Mesendoderm (in vitro differentiated cells): Measurements from ENCODE around the gene CTNND2.

Source experiments
- DNase-seq: peaks from one replicate; pipeline ENCODE4 v3.0.0; 2013
- H2AK5ac ChIP-seq: 2 replicates; pipeline ENCODE4 v1.6.1; 2013; ENCODE audit warnings: low read length, inconsistent platforms
- H2BK120ac ChIP-seq: 2 replicates; pipeline ENCODE4 v1.6.1; 2013; ENCODE audit warnings: low read depth, mild to moderate bottlenecking, low read length, moderate library complexity, mixed read lengths
- H2BK15ac ChIP-seq: replicated peaks from 2 replicates; pipeline ENCODE4 v1.6.1; 2013; ENCODE audit warnings: low read depth, mild to moderate bottlenecking, moderate library complexity
- H2BK5ac ChIP-seq: 2 replicates; pipeline ENCODE4 v1.6.1; 2013; ENCODE audit warnings: low read length, inconsistent platforms
- H3K18ac ChIP-seq: 2 replicates; pipeline ENCODE4 v1.6.1; 2013; ENCODE audit warnings: mild to moderate bottlenecking, low read length, mixed read lengths
- H3K23ac ChIP-seq: one replicate; pipeline ENCODE4 v1.6.1; 2013; ENCODE audit warnings: low read length
- H3K27ac ChIP-seq: 2 replicates; pipeline ENCODE4 v1.5.1; 2013; ENCODE audit warnings: low read depth, mild to moderate bottlenecking, inconsistent platforms, low read length, moderate library complexity
- H3K27me3 ChIP-seq: 2 replicates; pipeline ENCODE4 v1.6.1; 2013; ENCODE audit warnings: low read length, control low read depth, mild to moderate bottlenecking, inconsistent platforms; ENCODE audit not compliant: insufficient read depth, poor library complexity
- H3K36me3 ChIP-seq: 2 replicates; pipeline ENCODE4 v1.6.1; 2013; ENCODE audit warnings: low read length, inconsistent platforms; ENCODE audit not compliant: control insufficient read depth, insufficient read depth
- H3K4ac ChIP-seq: one replicate; pipeline ENCODE4 v1.6.1; 2013; ENCODE audit warnings: low read depth, mild to moderate bottlenecking, low read length, moderate library complexity
- H3K4me1 ChIP-seq: 2 replicates; pipeline ENCODE4 v1.6.1; 2013; ENCODE audit warnings: low read depth, low read length, inconsistent platforms; ENCODE audit not compliant: control insufficient read depth
- H3K4me2 ChIP-seq: 2 replicates; pipeline ENCODE4 v1.6.1; 2013; ENCODE audit warnings: low read length
- H3K4me3 ChIP-seq: 2 replicates; pipeline ENCODE4 v1.5.1; 2013; ENCODE audit warnings: mild to moderate bottlenecking, low read length
- H3K56ac ChIP-seq: one replicate; pipeline ENCODE4 v1.6.1; 2013; ENCODE audit warnings: low read length
- H3K79me1 ChIP-seq: 2 replicates; pipeline ENCODE4 v1.6.1; 2013; ENCODE audit warnings: low read length, inconsistent platforms
- H3K79me2 ChIP-seq: 2 replicates; pipeline ENCODE4 v1.6.1; 2013; ENCODE audit warnings: mild to moderate bottlenecking, low read length; ENCODE audit not compliant: control insufficient read depth, insufficient read depth
- H3K9ac ChIP-seq: 2 replicates; pipeline ENCODE4 v1.6.1; 2013; ENCODE audit warnings: low read length, inconsistent platforms
- H4K5ac ChIP-seq: one replicate; pipeline ENCODE4 v1.6.1; 2013; ENCODE audit warnings: low read length
- H4K8ac ChIP-seq: one replicate; pipeline ENCODE4 v1.6.1; 2013; ENCODE audit warnings: low read depth, mild to moderate bottlenecking, control low read depth, low read length, moderate library complexity
- WGBS: extraction: QIAGEN DNeasy Blood & Tissue Kit; methylation state at CpG from one replicate; pipeline ENCODE4 v1.1.7; 2013; ENCODE audit warnings: low lambda C conversion rate, missing lambda C conversion rate; ENCODE audit not compliant: insufficient coverage; ENCODE audit errors: extremely low coverage; 5-methylcytosine and 5-hydroxymethylcytosine counted together

CTNND2 gene

DNA sequence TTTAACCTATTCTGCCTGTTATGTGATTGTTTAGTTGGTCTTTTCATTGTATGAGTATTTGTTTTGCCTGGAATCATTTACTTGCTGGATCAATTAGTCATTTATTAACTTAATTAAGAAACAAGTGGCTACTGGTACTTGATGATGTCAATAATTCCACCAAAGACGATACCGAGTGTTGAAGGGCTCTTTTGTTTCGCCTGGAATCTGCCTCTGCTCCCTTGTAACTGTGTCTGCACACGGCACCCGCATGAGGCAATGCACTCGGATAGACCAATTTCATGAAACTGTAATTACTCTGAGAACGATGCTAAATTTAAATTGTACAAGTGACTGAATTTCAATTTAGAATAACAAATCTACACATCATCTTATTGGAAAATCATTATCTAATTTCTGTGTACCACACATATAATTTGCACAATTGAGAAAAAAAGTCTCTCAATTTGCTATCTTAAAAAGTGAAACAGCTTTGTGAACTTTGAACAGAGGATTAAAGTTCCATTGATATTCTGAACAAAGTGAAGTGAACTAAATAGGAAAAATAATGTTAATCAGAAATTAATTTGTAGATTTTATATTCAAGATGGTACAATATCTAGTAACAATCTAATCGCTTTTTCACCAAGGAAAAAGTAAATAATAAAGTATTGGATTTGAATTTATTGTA is 143.2 kb downstream of the CTNND2 start:
- no peak for DNase-seq
- H3K4me3 ChIP-seq = no peak overlapping the region
- H3K4ac ChIP-seq = no peak overlapping the region
- H3K18ac ChIP-seq = no peak overlapping the region
- no peak overlapping the region for H2BK15ac ChIP-seq
- H3K4me2 ChIP-seq = no peak overlapping the region
- no peaks in the 10 kb centered on the region for H3K27me3 ChIP-seq
- no peak overlapping the region for H3K9ac ChIP-seq
- H3K79me2 ChIP-seq = no peaks in the 10 kb centered on the region
- H2BK120ac ChIP-seq = no peak overlapping the region
- H2AK5ac ChIP-seq = no peak overlapping the region
- no peak overlapping the region for H2BK5ac ChIP-seq
- H3K79me1 ChIP-seq = no peaks in the 10 kb centered on the region
- H3K36me3 ChIP-seq = no peaks in the 10 kb centered on the region
- H4K8ac ChIP-seq = no peak overlapping the region
- WGBS = no CpG with 5 or more reads among the region's 8 CpGs
- no peak overlapping the region for H3K27ac ChIP-seq
- no peaks in the 10 kb centered on the region for H3K4me1 ChIP-seq
- H4K5ac ChIP-seq = no peak overlapping the region
- H3K23ac ChIP-seq = no peak overlapping the region
- no peak overlapping the region for H3K56ac ChIP-seq

- Histone ChIP-seq H4K5ac (no peak overlapping the region), H4K8ac (no peak overlapping the region), H3K27ac (no peak overlapping the region), H3K4me3 (no peak overlapping the region), H3K4me2 (no peak overlapping the region), H3K23ac (no peak overlapping the region), H3K4me1 (no peaks in the 10 kb centered on the region), H3K27me3 (no peaks in the 10 kb centered on the region), H2AK5ac (no peak overlapping the region), H3K9ac (no peak overlapping the region), H2BK120ac (no peak overlapping the region), H3K36me3 (no peaks in the 10 kb centered on the region), H3K18ac (no peak overlapping the region), H3K56ac (no peak overlapping the region), H2BK15ac (no peak overlapping the region), H3K79me2 (no peaks in the 10 kb centered on the region), H3K4ac (no peak overlapping the region), H3K79me1 (no peaks in the 10 kb centered on the region), H2BK5ac (no peak overlapping the region)
- no peak for DNase-seq
- WGBS = no CpG with 5 or more reads among the region's 1 CpG
Measured at GRCh38 chr5:11758321-11758720, 145.9 kb downstream of the CTNND2 start.

DNA sequence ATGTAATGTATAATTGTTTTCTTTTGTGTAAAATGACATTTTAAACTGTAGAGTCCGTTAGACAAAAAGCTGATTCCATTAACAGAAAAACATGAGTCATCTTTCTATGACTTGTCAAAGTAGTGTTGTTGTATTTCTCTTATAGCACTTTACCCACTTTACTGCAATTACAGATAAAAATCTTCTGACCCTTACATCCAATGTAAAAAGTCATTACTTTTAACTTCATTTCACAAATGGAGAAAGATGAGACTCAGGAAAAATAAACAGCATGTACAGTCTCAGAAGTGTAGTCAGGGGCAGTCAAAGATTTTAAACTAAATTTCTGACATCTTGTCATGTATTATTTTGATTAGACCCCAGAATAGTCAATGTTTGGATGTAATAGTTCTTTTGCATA is 146.6 kb downstream of the CTNND2 start:
- H3K56ac ChIP-seq = no peak overlapping the region
- no peak overlapping the region for H2BK15ac ChIP-seq
- no peak for DNase-seq
- H3K23ac ChIP-seq = no peak overlapping the region
- no peak overlapping the region for H3K4me3 ChIP-seq
- no peak overlapping the region for H3K4ac ChIP-seq
- no peak overlapping the region for H4K8ac ChIP-seq
- no peak overlapping the region for H3K27ac ChIP-seq
- H2BK120ac ChIP-seq = no peak overlapping the region
- H3K79me2 ChIP-seq = no peaks in the 10 kb centered on the region
- H3K79me1 ChIP-seq = no peaks in the 10 kb centered on the region
- H3K18ac ChIP-seq = no peak overlapping the region
- H3K9ac ChIP-seq = no peak overlapping the region
- H3K4me1 ChIP-seq = no peaks in the 10 kb centered on the region
- no peak overlapping the region for H2BK5ac ChIP-seq
- no peaks in the 10 kb centered on the region for H3K27me3 ChIP-seq
- no peaks in the 10 kb centered on the region for H3K36me3 ChIP-seq
- H4K5ac ChIP-seq = no peak overlapping the region
- no CpG with 5 or more reads among the region's 1 CpG for WGBS
- H2AK5ac ChIP-seq = no peak overlapping the region
- no peak overlapping the region for H3K4me2 ChIP-seq

DNA sequence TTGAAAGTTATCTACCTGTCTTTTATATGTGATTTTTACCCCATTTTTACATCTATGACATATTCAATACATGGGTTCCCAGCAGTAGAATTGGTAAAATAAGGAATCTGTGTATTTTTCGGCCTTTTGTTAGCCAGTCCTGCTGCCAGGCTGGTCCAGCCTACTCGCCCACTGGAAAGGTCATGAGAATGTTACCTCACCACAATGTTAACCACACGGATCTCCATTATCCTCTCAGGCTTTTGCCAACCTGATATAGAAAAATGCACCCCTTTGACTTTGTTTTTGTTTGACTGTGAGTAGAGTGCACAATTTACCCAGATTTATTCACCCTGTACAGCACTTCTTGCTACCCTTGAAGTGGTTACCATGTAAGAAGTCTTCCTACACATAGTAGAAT is 167.2 kb downstream of the CTNND2 start:
- no peak overlapping the region for H3K56ac ChIP-seq

DNA sequence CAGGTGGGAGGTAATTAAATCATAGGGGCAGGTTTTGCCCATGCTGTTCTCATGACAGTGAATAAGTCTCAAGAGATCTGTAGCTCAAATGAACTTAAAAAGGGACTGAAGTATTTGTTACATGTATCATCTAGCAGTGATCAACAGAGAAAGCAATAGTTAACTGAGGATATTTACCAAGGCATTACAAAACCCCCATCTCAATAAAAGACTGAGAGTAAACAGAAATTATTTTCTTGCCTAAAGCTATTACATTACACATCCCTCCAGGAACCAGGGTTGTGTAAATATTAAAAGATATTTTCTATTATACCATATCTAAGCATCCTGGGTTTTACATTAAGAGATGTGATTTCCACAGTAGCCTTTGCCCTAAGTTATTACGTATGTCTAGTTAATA is 169.9 kb downstream of the CTNND2 start:
- H2BK120ac ChIP-seq = no peak overlapping the region
- H3K4me2 ChIP-seq = no peak overlapping the region
- H3K27me3 ChIP-seq = no peaks in the 10 kb centered on the region
- no peak overlapping the region for H4K5ac ChIP-seq
- no peak overlapping the region for H3K27ac ChIP-seq
- no peak overlapping the region for H3K18ac ChIP-seq
- H3K4me1 ChIP-seq = no peaks in the 10 kb centered on the region
- H3K9ac ChIP-seq = no peak overlapping the region
- H3K79me2 ChIP-seq = no peaks in the 10 kb centered on the region
- H3K36me3 ChIP-seq = no peaks in the 10 kb centered on the region
- no peak overlapping the region for H2AK5ac ChIP-seq
- no peak overlapping the region for H3K23ac ChIP-seq
- no peak for DNase-seq
- no peak overlapping the region for H2BK15ac ChIP-seq
- no peaks in the 10 kb centered on the region for H3K79me1 ChIP-seq
- WGBS = no CpG with 5 or more reads among the region's 1 CpG
- H3K56ac ChIP-seq = no peak overlapping the region
- H4K8ac ChIP-seq = no peak overlapping the region
- H3K4ac ChIP-seq = no peak overlapping the region
- H2BK5ac ChIP-seq = no peak overlapping the region
- no peak overlapping the region for H3K4me3 ChIP-seq

More for the DNA sequence above, 167.2 kb downstream of the CTNND2 start:
- Histone ChIP-seq H3K36me3 (no peaks in the 10 kb centered on the region), H2BK120ac (no peak overlapping the region), H3K9ac (no peak overlapping the region), H3K23ac (no peak overlapping the region), H3K4ac (no peak overlapping the region), H2BK15ac (no peak overlapping the region), H4K5ac (no peak overlapping the region), H3K18ac (no peak overlapping the region), H4K8ac (no peak overlapping the region), H3K27ac (no peak overlapping the region), H3K79me2 (no peaks in the 10 kb centered on the region), H3K79me1 (no peaks in the 10 kb centered on the region), H2AK5ac (no peak overlapping the region), H3K4me2 (no peak overlapping the region), H3K4me1 (no peaks in the 10 kb centered on the region), H3K27me3 (no peaks in the 10 kb centered on the region), H2BK5ac (no peak overlapping the region), H3K4me3 (no peak overlapping the region)
- no CpG with 5 or more reads among the region's 3 CpGs for WGBS
- no peak for DNase-seq

GRCh38 chr5:11733840-11734192 is 170.4 kb downstream of the CTNND2 start:
- Histone ChIP-seq H4K5ac (no peak overlapping the region), H3K27me3 (no peaks in the 10 kb centered on the region), H2BK5ac (no peak overlapping the region), H2AK5ac (no peak overlapping the region), H2BK120ac (no peak overlapping the region), H3K4me2 (no peak overlapping the region), H3K18ac (no peak overlapping the region), H3K4me3 (no peak overlapping the region), H3K36me3 (no peaks in the 10 kb centered on the region), H3K79me2 (no peaks in the 10 kb centered on the region), H3K23ac (no peak overlapping the region), H3K27ac (no peak overlapping the region), H3K79me1 (no peaks in the 10 kb centered on the region), H3K4me1 (no peaks in the 10 kb centered on the region), H3K9ac (no peak overlapping the region), H3K56ac (no peak overlapping the region), H4K8ac (no peak overlapping the region), H3K4ac (no peak overlapping the region), H2BK15ac (no peak overlapping the region)
- no CpG with 5 or more reads among the region's 4 CpGs for WGBS
- DNase-seq = no peak
